ENCODE data around the gene ACYP2. TPM values are rescaled to one million over a fixed set of nuclear protein-coding genes. Genes with fewer than 3 reads are reported as not detected.

The ACYP2 gene
- total and polyA plus RNA-seq, 4 donors: 16.3 to 36.4 (median 24.8) TPM

DNA sequence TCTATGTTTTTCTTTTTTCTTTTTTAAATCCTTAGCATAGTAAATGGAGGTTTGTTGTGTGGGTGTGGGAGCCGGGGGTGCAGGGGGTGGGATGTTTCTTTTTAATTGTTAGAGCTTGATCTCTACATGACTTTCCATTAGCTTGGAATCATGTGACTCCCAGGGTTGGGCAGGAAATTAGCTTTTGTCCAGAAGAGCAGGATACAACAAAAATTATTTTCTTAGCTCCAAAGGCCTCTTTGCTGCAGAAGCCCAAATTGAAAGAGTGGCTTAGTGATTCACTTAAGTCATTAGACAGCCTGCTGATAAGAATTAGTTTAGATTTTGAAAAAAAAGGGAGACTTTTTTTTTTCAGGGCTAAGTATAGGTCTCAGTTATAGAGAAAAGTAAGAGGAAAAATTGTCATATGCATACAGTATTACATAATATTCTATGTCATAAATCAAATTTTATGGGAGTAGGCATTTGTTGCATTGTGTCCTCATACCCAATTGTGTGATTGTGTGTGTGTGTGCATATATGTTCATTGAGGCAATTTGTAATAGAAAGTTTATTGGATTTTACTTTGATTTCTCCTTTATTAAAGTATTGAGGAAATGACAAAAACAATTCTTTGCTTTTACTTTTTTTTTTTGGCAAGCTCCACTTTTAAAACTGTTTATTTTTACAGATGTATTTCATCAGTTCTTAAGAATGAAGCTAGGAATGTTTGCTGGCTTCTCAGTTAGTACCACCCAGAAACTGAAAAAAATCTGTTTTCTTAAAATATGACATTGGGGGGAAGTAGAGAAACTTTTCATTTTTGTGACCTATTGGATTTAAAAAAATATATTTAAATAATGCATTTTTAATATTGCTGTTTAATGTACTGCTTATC, 93.2 kb downstream of the ACYP2 start:
- H3K4me3 ChIP-seq (ENCODE audit: low read length in 2 of 2): no peak overlapping the region
- H3K27ac ChIP-seq (ENCODE audit: low read depth in 1 of 2, low read length in 2 of 2): no peak overlapping the region
- peaks cover 0 to 5% of the 10 kb centered on the region in 2 donors for H3K4me1 ChIP-seq (ENCODE audit: control insufficient read depth in 1 of 2, insufficient read depth in 2 of 2, low read length in 2 of 2)
- H3K27me3 ChIP-seq (ENCODE audit: control insufficient read depth in 1 of 2, insufficient read depth in 2 of 2, low read length in 1 of 2): no peaks in the 10 kb centered on the region
- H3K36me3 ChIP-seq (ENCODE audit: control insufficient read depth in 1 of 2, insufficient read depth in 2 of 2, low read length in 1 of 2): no peaks in the 10 kb centered on the region
- H3K9me3 ChIP-seq (ENCODE audit: control insufficient read depth, low read length): no peaks in the 10 kb centered on the region
- ATAC-seq (ENCODE audit: low FRiP score) (peak; percentile 24), DNase-seq (no peak)
- 21 to 35% methylated on average over 1 of the region's 1 CpG for WGBS, 2 donors
- intact Hi-C loops (cut with DNase I): loop anchor here (1.0 to 10.0 kb wide), 4 partner anchors 116 to 249 kb away; partner anchors contain the start of gene SPTBN1 (in 1 of the 2)

DNA sequence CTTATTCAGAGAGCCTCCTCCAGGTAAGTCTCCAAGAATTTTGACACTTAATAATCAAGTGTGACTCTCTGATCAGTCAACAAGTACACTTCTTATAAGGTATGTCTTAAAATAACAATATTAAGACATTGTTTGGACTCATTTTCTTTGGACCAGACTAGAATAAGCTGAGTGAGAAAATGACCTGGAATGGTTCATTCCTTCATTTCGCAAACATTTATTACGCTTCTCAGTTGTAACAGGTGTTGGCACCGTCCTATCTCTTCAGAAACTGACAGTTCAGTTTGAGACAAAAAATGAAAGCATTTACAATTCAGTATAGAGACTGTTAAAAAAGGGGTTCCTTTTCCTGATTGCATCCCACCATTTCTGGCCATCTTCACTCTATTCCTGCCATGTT, 94.0 kb downstream of the ACYP2 start:
- ATAC-seq (ENCODE audit: low FRiP score) (no peak), DNase-seq (no peak)
- intact Hi-C loops (cut with DNase I): loop anchor here (5.0 to 10.0 kb wide), 3 partner anchors 115 to 245 kb away; partner anchors contain the start of gene SPTBN1 (in 1 of the 2)
- no peak overlapping the region for H3K4me3 ChIP-seq (ENCODE audit: low read length in 2 of 2)
- no peaks in the 10 kb centered on the region for H3K9me3 ChIP-seq (ENCODE audit: control insufficient read depth, low read length)
- no peak overlapping the region for H3K27ac ChIP-seq (ENCODE audit: low read depth in 1 of 2, low read length in 2 of 2)
- H3K4me1 ChIP-seq (ENCODE audit: control insufficient read depth in 1 of 2, insufficient read depth in 2 of 2, low read length in 2 of 2): peaks cover 0 to 5% of the 10 kb centered on the region in 2 donors
- H3K27me3 ChIP-seq (ENCODE audit: control insufficient read depth in 1 of 2, insufficient read depth in 2 of 2, low read length in 1 of 2): no peaks in the 10 kb centered on the region
- H3K36me3 ChIP-seq (ENCODE audit: control insufficient read depth in 1 of 2, insufficient read depth in 2 of 2, low read length in 1 of 2): no peaks in the 10 kb centered on the region
- 11 to 24% methylated on average over 3 of the region's 3 CpGs for WGBS, 2 donors

DNA sequence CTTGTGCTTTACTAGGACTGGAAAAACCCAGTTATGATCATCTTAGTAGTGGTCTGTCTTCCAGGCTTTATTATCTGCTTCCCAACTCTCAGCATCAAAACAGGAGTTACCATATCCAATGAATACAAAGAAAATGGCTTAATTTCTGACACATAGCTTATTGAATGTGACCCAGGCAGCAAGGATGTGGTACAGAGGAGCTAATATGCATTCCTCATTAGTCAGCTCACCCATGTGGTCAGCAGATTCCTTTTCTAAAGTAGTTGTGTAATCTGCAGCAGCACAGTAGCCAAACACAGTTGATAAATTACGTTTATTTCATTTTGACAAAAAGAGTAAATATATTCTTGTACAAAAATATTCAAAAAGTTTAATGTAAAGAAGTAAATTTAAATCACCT, 97.0 kb downstream of the ACYP2 start:
- Histone ChIP-seq H3K4me3 (ENCODE audit: low read length in 2 of 2) (no peak overlapping the region), H3K9me3 (ENCODE audit: control insufficient read depth, low read length) (no peaks in the 10 kb centered on the region), H3K27ac (ENCODE audit: low read depth in 1 of 2, low read length in 2 of 2) (no peak overlapping the region), H3K36me3 (ENCODE audit: control insufficient read depth in 1 of 2, insufficient read depth in 2 of 2, low read length in 1 of 2) (no peaks in the 10 kb centered on the region), H3K4me1 (ENCODE audit: control insufficient read depth in 1 of 2, insufficient read depth in 2 of 2, low read length in 2 of 2) (peaks cover 0 to 4% of the 10 kb centered on the region in 2 donors), H3K27me3 (ENCODE audit: control insufficient read depth in 1 of 2, insufficient read depth in 2 of 2, low read length in 1 of 2) (no peaks in the 10 kb centered on the region)
- intact Hi-C loops (cut with DNase I): no loop called here
- ATAC-seq (ENCODE audit: low FRiP score) (peak; percentile 67), DNase-seq (no peak)
- WGBS, 2 donors: 15 to 17% methylated on average over 1 of the region's 1 CpG

DNA sequence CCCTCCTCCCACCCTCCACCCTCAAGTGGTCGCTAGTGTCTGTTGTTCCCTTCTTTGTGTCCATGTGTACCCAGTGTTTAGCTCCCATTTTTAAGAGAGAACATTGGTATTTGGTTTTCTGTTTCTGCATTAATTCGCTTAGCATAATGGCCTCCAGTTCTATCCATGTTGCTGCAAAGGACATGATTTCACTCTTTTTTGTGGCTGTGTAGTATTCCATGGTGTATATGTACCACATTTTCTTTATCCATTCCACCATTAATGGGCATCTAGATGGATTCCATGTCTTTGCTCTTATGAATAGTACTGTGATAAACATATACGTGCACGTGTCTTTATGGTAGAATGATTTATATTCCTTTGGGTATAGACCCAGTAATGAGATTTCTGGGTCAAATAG, 97.7 kb downstream of the ACYP2 start:
- H3K9me3 ChIP-seq (ENCODE audit: control insufficient read depth, low read length): no peaks in the 10 kb centered on the region
- ATAC-seq (ENCODE audit: low FRiP score) (no peak), DNase-seq (no peak)
- H3K4me3 ChIP-seq (ENCODE audit: low read length in 2 of 2): no peak overlapping the region
- intact Hi-C loops (cut with DNase I): no loop called here
- H3K4me1 ChIP-seq (ENCODE audit: control insufficient read depth in 1 of 2, insufficient read depth in 2 of 2, low read length in 2 of 2): no peaks in the 10 kb centered on the region
- no peaks in the 10 kb centered on the region for H3K27me3 ChIP-seq (ENCODE audit: control insufficient read depth in 1 of 2, insufficient read depth in 2 of 2, low read length in 1 of 2)
- H3K36me3 ChIP-seq (ENCODE audit: control insufficient read depth in 1 of 2, insufficient read depth in 2 of 2, low read length in 1 of 2): no peaks in the 10 kb centered on the region
- 95 to 98% methylated on average over 4 of the region's 4 CpGs for WGBS, 2 donors
- H3K27ac ChIP-seq (ENCODE audit: low read depth in 1 of 2, low read length in 2 of 2): no peak overlapping the region

DNA sequence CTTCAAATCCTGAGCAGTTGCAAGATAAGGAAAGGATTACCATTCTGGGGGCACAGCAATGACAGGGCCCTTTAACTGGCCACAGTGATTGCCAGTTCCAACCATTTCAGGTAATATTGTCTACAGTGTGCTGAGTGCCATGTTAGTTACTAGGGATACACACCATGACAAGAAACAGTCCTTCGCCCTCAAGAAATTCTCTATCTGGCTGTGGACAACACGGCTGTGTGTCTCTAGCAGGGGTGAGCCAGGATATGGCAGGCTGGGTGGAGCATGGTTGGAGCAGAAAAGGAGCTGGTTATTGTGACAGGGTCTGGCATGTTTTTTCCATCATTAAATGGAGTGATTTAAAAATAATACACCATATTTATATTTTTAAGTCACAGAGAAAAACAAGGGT, 109.6 kb downstream of the ACYP2 start:
- no peak overlapping the region for H3K4me3 ChIP-seq (ENCODE audit: low read length in 2 of 2)
- ATAC-seq (ENCODE audit: low FRiP score): no peak
- WGBS, 2 donors: 88 to 94% methylated on average over 2 of the region's 2 CpGs

DNA sequence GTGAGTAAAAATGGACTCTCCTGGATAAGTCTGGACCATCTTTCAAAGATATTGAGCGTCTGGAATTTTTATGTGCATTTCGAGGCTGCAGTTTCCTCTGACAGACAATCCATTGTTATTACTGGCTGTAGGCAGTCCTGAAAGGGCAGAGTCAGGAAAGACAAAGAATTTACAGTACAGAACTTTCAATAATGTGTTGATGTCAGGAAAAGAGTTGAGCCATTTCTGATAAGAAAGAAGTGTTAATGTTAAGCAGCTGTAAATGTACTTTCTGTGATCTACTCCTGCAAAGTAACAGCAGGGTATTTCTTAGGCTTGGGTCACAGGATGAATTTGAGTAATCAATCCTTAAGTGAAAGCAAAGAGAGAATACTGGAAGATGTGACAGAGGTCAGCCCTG, 110.8 kb downstream of the ACYP2 start:
- 33 to 47% methylated on average over 2 of the region's 2 CpGs for WGBS, 2 donors
- DNase-seq: no peak
- Histone ChIP-seq H3K4me1 (ENCODE audit: control insufficient read depth in 1 of 2, insufficient read depth in 2 of 2, low read length in 2 of 2) (peaks cover 0 to 2% of the 10 kb centered on the region in 2 donors), H3K9me3 (ENCODE audit: control insufficient read depth, low read length) (no peaks in the 10 kb centered on the region), H3K27me3 (ENCODE audit: control insufficient read depth in 1 of 2, insufficient read depth in 2 of 2, low read length in 1 of 2) (no peaks in the 10 kb centered on the region), H3K27ac (ENCODE audit: low read depth in 1 of 2, low read length in 2 of 2) (no peak overlapping the region), H3K4me3 (ENCODE audit: low read length in 2 of 2) (no peak overlapping the region), H3K36me3 (ENCODE audit: control insufficient read depth in 1 of 2, insufficient read depth in 2 of 2, low read length in 1 of 2) (no peaks in the 10 kb centered on the region)
- intact Hi-C loops (cut with DNase I): no loop called here
- ATAC-seq (ENCODE audit: low FRiP score): no peak

More for the DNA sequence above, 109.6 kb downstream of the ACYP2 start:
- no peaks in the 10 kb centered on the region for H3K36me3 ChIP-seq (ENCODE audit: control insufficient read depth in 1 of 2, insufficient read depth in 2 of 2, low read length in 1 of 2)
- intact Hi-C loops (cut with DNase I): no loop called here
- H3K27ac ChIP-seq (ENCODE audit: low read depth in 1 of 2, low read length in 2 of 2): no peak overlapping the region
- no peaks in the 10 kb centered on the region for H3K9me3 ChIP-seq (ENCODE audit: control insufficient read depth, low read length)
- no peak for DNase-seq
- peaks cover 0 to 2% of the 10 kb centered on the region in 2 donors for H3K4me1 ChIP-seq (ENCODE audit: control insufficient read depth in 1 of 2, insufficient read depth in 2 of 2, low read length in 2 of 2)
- no peaks in the 10 kb centered on the region for H3K27me3 ChIP-seq (ENCODE audit: control insufficient read depth in 1 of 2, insufficient read depth in 2 of 2, low read length in 1 of 2)

DNA sequence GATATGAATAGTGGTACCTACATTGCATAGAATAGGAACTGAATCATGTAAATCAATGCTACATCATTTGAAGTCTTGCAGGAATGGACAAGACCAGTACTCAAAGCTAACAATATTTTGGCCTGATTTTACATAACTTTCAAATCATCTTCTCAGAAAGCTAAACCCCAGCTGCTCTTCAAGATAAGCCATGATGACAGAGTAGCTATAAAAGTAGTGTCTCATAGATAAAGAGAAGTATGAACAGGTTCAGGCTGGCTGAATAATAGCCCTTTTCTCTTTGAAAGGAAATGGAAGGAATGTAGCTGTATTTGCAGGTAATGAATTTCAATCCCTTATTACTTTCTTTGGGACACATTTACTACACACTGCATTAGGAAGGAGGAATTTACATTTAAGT, 112.4 kb downstream of the ACYP2 start:
- ATAC-seq (ENCODE audit: low FRiP score) (no peak), DNase-seq (no peak)
- Histone ChIP-seq H3K27me3 (ENCODE audit: control insufficient read depth in 1 of 2, insufficient read depth in 2 of 2, low read length in 1 of 2) (no peaks in the 10 kb centered on the region), H3K9me3 (ENCODE audit: control insufficient read depth, low read length) (no peaks in the 10 kb centered on the region), H3K4me1 (ENCODE audit: control insufficient read depth in 1 of 2, insufficient read depth in 2 of 2, low read length in 2 of 2) (peaks cover 0 to 2% of the 10 kb centered on the region in 2 donors), H3K36me3 (ENCODE audit: control insufficient read depth in 1 of 2, insufficient read depth in 2 of 2, low read length in 1 of 2) (no peaks in the 10 kb centered on the region), H3K27ac (ENCODE audit: low read depth in 1 of 2, low read length in 2 of 2) (no peak overlapping the region), H3K4me3 (ENCODE audit: low read length in 2 of 2) (no peak overlapping the region)
- intact Hi-C loops (cut with DNase I): no loop called here

DNA sequence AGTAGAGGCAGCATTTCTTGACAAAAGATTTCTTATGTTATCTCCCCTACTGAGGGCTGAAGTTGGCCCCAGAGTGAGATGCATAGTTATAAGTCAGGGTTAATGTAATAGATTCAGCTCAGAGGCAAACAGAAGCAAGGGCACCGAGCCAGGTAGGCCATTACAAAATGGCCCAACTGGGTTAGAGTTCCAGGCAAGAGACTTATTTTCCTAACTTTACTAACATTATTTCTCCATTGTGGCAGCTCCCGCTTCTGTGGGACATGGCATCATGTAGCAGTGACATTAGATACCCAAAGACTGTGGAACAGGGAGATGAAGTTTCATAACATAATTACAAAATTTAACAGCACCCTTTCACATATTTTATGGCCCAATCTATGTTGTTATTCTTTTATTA, 113.5 kb downstream of the ACYP2 start:
- Histone ChIP-seq H3K9me3 (ENCODE audit: control insufficient read depth, low read length) (no peaks in the 10 kb centered on the region), H3K4me1 (ENCODE audit: control insufficient read depth in 1 of 2, insufficient read depth in 2 of 2, low read length in 2 of 2) (peaks cover 0 to 2% of the 10 kb centered on the region in 2 donors), H3K27me3 (ENCODE audit: control insufficient read depth in 1 of 2, insufficient read depth in 2 of 2, low read length in 1 of 2) (no peaks in the 10 kb centered on the region), H3K36me3 (ENCODE audit: control insufficient read depth in 1 of 2, insufficient read depth in 2 of 2, low read length in 1 of 2) (no peaks in the 10 kb centered on the region), H3K4me3 (ENCODE audit: low read length in 2 of 2) (no peak overlapping the region), H3K27ac (ENCODE audit: low read depth in 1 of 2, low read length in 2 of 2) (no peak overlapping the region)
- 65 to 72% methylated on average over 2 of the region's 2 CpGs for WGBS, 2 donors
- ATAC-seq (ENCODE audit: low FRiP score) (no peak), DNase-seq (peak in 1 of 2 donors; percentile 55)
- intact Hi-C loops (cut with DNase I): no loop called here

All from aorta (tissue), 5 donors.